T-helper 2 cell (primary cell): ENCODE data around the gene SLC31A2.

Source experiments
- DNase-seq, 5 experiments: peaks; one replicate each; pipeline versions ENCODE4 v3.0.0 to v3.0.0-alpha.2; 2012 to 2022

Gene SLC31A2

DNA sequence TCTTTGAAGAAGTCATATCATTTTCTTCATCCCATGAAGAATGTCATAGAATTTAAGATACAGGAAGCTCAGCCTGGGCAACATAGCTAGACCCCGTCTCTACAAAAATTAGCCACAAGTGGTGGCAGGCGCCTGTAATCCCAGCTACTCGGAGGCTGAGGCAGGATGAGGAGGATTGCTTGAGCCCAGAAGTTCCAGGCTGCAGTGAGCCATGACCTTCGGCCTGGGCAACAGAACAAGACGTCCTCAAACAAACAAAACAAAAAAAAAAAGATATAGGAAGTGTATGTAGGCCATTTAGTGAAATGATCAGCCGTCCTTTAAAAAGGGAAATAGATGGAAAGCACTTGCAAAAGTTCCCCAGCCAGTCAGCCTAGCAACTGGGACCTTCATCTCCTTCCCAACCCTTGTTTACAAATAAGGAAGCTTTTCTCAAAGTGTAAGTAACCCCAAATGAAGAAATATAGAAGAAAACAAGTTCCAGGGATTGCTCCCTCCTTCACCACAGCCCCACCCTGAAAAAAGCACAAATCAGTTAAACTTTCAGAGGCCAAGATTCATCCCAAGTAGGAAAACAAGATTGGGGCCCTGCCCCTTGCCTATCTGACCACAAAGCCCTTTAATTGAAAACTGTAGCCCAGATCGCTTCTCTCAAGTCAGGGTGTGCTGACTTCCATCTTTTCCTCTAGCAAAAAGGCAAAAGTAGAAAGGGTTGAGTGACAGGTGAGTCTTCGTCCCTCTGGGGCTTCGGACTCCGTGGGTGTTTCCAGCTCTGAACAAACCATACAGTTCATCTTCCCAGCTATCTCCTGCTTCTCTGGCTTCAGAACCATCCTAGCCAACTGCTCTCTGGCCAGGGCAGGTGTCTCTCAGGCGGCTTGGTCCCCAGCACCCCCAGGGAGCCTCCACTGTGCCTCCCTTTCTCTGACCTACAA, 1.2 kb downstream of the SLC31A2 start:
- DNase-seq, result no peak

DNA sequence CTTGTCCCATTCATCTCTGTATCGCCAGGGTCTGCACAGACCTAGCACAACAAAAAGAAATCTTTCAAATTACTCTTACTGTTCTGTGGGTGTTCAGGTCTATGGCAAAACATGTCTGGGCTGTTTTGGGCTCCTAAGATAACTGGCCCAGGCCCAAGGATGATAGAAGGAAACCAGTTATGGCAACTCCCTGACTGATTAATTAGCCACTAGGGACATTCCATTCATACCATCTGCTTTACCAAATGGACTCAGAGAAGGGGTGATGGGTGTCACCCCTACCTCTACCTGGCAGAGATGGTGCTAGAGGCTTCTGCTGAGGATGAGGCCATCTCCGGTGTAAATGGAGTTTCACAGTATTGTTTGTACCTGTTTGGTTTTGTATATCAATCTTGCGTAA, 1.9 kb downstream of the SLC31A2 start:
- DNase-seq, result no peak

DNA sequence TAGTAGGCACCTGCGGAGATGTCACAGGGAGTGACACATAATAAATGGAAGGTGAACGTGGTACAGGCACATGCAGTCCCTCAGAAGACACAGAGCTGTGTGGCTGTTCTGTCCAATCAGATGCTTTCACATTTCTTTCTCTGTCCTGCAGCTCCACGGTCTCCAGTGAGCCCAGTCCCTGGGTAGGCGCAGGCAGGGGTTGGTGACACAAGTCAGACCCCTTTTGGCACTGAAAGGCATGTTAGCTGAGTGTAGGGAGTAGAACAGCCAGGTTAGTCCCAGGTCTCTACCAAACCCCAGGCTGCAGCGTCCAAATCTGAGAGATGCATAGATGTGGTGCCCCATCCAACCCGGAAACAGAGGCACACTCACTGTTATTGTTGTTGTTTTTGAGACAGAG, 2.8 kb downstream of the SLC31A2 start:
- DNase-seq, result no peak

DNA sequence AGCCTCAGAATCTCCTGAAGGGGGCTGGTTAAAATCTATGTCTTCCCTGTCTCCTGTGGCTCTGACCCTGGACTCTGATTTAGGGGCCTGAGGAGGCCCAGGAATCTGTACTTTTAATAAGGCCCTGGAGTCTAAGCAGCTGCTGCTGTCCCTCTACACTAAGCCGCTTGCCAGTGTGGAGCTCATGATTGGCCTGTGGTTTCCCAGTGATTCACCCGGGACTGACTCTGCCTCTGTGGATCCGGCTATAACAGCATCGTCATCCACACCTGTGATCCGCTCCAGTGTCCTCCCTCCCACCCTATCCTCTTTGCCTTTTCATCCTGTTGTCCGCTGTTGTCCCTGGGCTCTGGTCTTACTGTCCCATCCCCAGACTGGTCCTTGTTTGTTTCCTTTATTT, 3.7 kb downstream of the SLC31A2 start:
- DNase-seq, result no peak

DNA sequence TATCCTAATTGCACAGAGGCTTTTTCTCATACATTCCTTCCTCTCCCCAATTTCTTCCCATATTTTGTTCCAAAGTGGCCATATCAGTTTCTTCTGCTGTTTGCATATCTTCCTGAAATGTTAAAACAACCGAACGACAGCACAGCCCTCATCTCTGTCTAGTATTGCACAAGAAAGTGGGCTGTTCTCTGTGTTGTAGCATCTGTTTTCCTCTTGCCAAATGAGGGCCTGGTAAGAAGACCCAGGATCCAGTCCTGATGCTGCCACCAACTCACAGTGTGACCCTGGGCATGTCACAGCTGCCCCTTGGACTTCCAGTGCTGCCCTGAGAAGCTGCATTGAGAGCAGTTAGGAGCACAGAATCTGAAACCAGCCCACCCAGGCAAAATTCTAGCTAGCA, 4.1 kb downstream of the SLC31A2 start:
- no peak for DNase-seq

DNA sequence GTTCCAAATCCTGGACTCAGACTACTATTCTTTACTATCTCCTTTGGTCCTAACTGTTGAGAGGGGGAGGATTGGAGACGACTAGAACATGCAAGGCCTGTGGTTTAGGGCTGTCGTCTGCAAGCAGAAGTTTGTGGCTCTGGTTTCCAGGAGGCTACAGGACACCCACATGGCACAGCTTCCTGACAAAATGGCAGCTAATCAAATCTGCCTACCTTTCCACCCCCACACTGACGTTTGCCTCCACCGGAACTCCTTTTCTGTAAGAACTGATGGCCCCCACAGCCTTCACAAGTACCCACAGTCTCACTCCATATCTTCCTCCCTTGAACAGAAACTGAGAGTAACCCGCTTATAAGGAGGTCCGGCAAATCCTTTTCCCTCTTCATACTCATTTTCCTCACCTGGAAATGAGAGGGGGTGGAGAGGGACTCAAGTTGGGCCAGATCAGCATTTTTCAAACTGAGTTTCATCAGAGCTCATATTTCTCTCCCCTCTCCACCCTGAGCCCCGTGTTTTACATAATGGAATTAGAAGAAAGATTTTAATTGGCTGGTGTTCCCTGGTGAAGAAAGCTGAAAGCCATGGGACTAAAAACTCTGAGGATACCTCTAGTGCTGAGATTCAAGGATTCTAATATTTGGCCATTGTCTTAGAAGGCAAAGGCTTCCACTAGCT, 5.2 kb downstream of the SLC31A2 start:
- DNase-seq, result peak in 2 of 5 experiments; percentile 23 to 59

DNA sequence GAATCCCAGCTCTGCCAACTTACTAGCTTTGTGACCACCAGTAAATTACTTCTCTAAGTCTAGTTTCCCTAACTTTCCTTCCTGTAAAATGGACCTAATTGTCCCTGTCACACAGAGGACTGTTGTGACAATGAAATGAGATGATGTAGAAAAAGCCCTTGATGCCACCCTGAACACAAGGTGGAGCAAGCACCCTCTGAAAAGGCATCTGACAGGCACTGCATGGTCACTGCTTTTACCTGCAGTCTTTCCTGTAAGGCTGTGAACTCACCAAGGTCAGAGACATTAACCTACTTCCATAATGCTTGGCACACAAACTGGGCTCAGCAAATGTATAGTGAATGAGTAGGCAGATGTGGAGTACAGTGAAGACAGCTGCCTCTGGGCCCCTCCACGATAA, 6.1 kb downstream of the SLC31A2 start:
- no peak for DNase-seq

DNA sequence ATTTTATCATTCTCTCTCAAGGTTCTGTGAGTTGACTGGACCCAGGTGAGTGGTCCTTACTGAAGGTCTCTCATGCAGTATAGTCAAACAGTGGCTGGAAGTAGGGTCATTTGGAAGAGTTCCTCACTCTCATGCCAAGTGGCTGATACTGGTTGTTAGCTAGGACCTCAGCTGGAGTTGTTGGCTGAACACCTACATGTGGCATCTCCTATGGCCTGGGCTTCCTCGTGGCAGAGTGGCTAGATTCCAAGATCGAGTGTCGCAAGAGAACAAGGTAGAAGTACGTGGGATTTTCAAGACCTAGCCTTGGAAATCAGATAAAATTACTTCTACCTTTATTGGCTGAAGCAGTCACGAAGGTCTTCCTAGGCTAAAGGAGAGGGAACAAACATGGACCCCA, 7.6 kb downstream of the SLC31A2 start:
- no peak for DNase-seq

DNA sequence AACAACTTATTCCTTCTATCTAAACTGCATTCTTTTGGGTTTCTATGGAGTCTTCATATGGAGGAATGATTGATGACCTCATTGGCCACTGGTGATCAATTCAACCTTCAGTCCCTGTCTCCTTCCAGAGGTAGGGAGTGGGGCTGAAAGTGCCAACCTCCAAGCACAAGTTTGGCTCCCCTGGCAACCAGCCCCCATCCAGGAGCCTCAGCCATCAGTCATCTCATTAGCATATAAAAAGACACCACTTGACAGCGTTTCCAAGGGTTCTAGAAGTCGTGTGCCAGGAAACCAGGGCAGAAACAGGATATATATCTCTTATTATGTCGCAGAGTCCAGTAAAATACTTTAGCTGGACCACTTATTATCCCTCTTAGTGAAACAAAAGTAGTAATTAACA, 9.8 kb downstream of the SLC31A2 start:
- no peak for DNase-seq

DNA sequence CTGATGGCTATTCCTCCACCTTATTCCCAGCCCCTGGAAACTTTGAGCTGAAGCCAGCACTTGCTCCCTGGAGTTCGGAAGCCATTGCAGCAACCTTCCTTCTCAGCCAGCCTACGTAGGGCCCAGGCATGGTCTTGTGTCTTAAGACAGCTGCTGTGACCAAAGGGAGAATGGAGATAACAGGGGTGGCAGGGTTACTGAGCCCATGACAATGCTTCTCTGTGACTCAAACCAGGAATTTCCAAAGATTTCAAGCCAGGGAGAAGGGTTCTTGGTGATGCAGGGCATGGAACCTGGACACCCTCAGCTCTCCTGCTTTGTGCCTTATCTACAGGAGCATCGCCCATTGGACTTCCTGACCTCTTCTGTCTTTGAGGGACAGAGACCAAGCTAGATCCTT, 12.2 kb downstream of the SLC31A2 start:
- DNase-seq, result no peak

DNA sequence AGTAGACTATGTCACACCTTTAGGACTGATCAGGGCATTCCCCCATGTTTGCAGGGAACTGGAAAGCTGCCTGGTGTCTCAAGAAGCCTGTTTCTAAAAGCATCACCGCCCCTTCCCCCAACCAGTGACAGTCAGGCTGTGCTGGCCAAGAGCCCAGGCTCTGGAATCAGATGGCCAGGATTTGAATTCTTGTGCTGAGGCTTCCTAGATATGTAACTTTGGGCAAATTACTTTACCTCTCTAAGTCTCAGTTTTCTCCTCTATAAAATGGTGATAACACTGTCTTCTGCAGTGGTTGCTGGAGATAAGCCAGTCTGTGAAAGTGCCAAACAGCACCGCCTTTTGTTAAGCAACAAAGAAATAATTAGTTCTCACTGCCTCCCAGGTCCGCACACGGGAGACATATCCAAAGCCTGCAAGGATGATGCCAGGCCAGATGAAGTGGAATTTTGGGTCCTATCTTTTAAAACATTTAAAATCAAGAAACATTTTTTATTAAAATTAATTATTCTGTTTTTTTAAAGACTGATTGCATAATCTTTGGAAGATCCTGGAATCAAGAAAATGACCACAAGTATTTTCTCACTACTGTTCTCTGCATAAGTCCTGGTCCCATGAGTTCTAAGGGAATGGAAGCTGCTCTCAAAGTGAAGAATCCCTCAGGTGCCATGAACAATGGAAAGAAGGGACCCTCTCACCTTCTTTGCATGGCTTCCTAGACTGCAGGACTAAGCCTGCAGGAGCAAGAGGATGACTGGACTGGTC, 13.9 kb downstream of the SLC31A2 start:
- no peak for DNase-seq

DNA sequence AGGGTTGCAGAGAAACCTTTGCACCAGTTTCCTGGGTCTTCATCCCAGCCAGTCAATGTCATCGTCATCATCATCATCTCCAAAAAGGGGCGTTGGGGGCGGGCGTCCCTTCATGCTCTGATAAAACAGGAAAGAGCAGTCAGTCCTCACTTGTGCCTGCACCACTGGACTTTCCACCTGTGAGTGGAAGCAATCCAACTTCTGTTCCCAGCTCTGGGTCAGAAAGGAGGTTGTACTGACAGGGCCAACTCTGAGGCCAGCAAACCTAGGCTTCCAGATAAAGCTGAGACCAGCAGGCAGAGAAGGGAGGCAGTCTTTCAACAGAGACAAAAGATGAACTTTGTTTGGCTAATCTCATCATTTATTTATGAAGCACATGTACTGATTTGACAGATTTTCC, 15.2 kb downstream of the SLC31A2 start:
- no peak for DNase-seq

DNA sequence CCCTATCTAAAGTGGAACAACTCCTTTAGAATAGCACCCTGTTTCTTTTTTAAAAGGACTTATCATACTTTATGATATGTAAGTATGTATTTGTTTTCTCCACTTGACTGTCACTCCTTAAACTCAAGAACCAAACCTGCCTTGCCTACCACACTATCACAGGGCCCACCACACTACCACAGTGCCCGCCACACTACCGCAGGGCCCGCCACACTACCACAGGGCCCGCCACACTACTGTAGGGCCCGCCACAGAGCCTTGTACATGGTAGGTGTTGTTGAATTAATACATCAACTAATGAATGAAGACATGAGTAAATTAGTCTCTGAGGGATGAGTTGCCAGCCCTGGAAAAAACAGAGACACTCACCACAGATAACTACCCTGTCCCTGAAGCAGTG, 18.0 kb downstream of the SLC31A2 start:
- DNase-seq, result no peak

DNA sequence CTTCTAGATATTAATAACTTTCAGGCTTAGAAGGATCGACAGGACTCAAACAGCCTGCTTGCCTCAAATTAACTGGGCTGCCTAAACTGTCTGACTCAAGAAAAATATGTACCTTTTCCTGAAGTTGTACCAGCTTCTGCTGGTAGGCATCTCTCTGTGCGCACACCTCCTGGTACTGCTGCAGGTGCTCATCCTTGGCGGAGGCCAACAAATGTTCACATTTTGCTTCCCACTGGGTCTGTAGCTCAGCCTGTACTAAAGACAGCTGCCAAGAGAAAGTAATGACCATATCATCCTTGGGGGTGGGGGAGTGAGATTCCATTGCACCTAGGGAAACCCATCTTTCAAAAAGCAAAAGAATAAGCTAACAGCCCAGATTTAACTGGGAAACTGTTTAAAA, 22.5 kb downstream of the SLC31A2 start:
- no peak for DNase-seq

DNA sequence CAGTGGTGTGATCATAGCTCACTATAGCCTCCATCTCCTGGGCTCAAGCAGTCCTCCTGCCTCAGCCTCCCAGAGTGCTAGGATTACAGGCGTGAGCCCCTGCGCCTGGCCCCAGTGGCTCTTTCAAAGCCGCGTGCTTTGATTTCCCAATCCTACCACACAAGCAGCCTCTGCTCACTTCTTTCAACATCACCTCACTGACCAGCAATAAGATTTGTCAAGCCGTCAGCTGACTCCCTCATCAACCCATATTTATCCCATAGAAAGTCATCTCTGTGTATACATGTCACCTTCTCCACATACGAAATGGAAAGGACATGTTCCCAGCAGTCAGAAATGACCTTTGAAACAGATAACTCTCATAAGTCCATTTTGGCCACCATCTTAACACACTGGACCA, 26.0 kb downstream of the SLC31A2 start:
- DNase-seq, result no peak

DNA sequence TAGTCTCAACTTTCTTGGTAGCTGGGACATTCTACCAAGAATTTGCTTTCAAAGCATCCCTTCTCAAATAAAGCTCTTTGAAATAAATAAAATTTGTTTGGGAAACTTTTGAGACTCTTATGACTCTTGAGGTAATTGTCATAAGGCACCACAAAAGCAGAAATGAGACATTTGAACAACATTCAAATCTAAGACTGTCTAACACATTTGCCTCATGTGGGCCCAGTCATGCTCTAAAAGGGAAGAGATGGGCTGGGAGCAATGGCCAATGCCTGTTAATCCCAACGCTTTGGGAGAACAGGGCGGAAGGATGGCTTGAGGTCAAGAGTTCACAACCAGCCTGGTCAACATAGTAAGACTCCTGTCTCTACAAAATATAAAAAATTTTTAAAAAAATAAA, 26.4 kb downstream of the SLC31A2 start:
- DNase-seq, result no peak

DNA sequence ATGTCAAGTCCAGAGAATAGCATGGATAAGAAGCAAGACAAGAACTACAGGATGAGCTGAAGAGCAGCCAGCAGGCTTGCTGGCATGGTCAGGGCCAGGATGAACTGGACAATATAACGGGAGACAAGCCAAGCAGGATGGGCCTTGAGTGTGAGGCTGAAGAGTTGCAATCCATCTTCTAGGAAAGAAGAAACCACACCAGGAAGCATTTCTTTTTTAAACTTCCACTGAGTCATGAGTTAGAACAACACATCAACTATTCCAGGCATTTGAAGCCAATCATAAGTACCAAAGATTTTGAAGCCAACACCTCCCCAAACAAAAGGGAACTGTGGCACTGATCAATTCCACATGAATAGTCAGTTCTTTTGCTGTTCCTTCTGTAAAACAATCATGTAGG, 27.3 kb downstream of the SLC31A2 start:
- no peak for DNase-seq

DNA sequence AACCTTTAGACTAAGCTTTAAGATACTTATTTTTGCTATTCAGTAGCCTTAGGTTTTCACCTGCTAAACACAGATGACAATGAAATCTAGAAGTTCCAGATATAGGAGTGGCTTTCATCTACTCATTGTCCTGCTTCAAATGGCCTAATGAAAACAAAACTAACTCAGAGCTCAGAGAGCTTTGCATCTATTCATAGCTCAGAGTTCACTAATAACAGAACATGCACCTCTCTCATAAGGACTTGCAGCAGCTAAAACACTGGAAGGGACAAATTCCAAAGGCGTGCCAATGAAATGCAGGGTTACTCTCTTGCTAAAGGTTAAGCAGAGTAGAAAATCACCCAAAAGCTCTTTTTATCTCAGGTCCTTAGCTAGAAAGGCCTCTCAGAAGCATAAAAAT, 29.0 kb downstream of the SLC31A2 start:
- no peak for DNase-seq

DNA sequence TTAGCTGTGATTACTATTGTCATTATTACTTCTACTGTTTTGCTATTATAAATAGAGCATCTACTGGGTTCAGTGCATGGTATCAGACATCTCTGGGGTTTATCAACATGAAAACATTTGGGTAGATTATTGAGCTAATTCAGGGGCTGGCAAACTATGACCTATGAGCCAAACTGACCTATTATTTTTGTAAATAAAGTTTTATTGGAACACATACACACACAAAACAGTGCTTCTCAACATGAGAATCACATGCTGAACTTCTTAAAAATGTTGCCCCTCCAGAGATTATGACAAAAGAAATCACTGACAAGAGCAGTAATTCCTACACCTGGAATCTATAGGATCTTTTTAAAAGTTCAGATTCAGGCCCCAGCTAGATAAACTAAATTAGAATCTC, 30.4 kb downstream of the SLC31A2 start:
- no peak for DNase-seq

DNA sequence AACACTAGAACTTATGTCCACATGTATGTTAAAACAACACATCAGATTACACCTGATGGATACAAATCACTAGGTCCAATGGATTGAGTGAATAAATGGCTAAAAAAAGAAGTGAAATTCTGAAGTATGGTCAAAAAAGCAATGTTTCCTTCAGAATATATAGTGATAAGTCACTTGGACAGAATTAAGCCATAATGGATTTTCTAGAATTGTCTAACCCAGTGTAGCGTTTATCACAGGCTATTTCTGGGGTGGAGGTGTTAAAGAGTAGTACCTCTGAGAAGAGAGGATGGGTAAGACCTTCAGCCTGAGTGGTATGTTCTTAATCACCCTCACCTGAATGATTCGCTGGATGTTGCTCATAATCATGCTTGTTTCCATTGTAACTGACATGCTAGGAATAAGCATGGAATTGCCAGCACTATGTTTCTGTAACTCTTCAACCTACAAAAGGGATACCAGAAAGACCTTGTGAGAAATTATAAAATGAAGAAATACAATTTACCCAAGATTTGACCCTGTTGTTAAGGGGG, 33.2 kb downstream of the SLC31A2 start:
- no peak for DNase-seq

DNA sequence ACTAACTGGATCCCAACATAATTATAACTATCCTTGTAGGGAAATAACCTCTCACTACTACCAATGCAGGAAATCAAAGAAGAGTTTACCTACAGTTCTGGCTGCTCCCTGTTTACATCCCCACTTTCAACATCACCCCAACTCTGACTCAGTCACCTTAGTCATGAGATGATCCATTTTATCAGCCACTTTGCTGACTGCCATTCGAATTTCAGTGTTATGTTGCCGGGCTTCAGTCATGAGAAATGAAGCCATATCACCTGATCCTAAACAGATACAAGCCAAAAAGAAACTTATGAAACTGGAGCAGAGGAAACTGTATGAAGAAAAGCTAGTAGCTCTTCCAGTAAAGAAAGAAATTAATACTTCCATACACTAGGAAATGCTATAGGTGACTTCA, 33.7 kb downstream of the SLC31A2 start:
- DNase-seq, result no peak

DNA sequence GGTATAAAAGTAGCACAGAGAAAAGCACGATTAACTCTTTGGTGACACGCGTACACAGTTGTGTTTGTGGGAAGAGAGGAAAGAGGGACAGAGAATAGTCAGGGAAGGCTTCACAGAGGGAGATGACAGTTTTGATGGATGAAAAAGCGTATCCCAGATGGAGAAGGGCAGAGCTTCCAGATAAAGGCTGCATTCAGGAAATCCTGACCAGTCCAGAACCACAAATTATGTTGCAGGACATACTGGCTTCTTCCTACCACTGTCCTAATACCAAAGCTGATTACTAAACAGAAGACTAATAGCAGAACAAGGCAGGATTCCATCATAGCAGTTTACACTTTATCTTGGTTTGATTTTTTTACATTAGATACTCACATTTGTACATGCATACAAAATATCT, 34.5 kb downstream of the SLC31A2 start:
- no peak for DNase-seq

DNA sequence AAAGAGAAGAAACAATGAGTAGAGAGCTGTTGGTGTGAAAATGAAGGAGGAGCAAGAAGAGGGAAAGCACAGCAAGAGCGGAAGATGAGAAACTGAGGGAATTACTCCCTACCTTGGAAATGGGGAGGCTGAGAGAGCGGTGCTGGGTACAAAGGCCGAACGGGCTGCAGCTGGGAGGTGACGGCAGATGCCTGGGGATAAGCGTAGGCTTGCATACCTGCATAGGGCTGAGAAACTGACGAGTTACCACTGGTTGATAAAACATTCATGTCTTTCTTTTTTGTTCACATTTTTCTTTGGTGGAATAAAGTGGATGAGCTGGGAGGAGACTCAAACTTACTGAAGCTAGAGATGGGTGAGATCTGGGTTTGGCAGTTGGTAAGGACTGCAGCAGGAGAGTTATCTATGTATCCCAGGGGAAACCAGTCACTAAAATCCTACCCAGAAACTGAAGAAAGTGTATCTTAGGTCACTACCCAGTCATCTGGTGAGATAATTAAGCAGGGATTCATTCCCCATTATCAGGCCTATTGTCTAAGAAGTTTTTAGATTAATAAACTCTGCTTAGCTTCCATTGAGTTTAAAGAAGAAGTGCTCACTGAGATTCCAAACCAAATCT, 35.4 kb downstream of the SLC31A2 start:
- DNase-seq, result no peak
